Activated naive CD4-positive, alpha-beta T cell treated with anti-CD3 and anti-CD28 coated beads, Interleukin-2, amount 50 U/mL, for 24 hours (primary cell): ENCODE measurements around the gene SYCP3.

Experiments
- H3K27ac Mint-ChIP-seq: one replicate; pipeline ENCODE4 v1.8.0; 2021; ENCODE audit warnings: mild to moderate bottlenecking, mixed read lengths
- H3K27me3 Mint-ChIP-seq: one replicate; pipeline ENCODE4 v1.8.0; 2021; ENCODE audit warnings: mixed read lengths
- H3K36me3 Mint-ChIP-seq: one replicate; pipeline ENCODE4 v1.8.0; 2021; ENCODE audit warnings: mixed read lengths
- H3K4me1 Mint-ChIP-seq: one replicate; pipeline ENCODE4 v1.8.0; 2021; ENCODE audit warnings: mixed read lengths
- H3K4me3 Mint-ChIP-seq: one replicate; pipeline ENCODE4 v1.8.0; 2021; ENCODE audit warnings: mild to moderate bottlenecking, mixed read lengths
- H3K9me3 Mint-ChIP-seq: one replicate; pipeline ENCODE4 v1.8.0; 2021; ENCODE audit warnings: mixed read lengths

The SYCP3 gene

DNA sequence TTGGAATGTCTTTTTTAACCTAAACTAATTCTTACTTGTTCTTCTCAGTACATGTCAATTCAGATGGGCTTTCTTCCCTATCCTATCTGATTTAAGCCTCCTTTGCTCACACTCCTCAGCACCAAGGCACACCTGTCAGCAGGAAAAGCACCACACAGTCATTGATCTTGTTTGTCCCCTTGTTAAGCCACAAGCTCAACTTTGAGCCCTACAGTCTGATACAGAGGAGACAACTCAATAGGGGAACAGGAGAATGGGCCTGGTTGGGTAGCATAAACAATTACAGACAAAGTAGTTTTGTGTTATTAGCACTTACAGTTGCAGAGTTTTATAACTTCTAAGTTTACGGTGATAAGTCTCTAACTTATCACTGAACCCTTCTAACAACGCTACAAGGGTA lies 29.5 kb upstream of the SYCP3 start:
- peaks cover 7% of the 10 kb centered on the region for H3K4me1 Mint-ChIP-seq
- H3K27ac Mint-ChIP-seq, result no peak overlapping the region
- H3K27me3 Mint-ChIP-seq, result no peaks in the 10 kb centered on the region
- no peak overlapping the region for H3K4me3 Mint-ChIP-seq
- no peaks in the 10 kb centered on the region for H3K9me3 Mint-ChIP-seq
- H3K36me3 Mint-ChIP-seq, result peaks cover 6% of the 10 kb centered on the region

DNA sequence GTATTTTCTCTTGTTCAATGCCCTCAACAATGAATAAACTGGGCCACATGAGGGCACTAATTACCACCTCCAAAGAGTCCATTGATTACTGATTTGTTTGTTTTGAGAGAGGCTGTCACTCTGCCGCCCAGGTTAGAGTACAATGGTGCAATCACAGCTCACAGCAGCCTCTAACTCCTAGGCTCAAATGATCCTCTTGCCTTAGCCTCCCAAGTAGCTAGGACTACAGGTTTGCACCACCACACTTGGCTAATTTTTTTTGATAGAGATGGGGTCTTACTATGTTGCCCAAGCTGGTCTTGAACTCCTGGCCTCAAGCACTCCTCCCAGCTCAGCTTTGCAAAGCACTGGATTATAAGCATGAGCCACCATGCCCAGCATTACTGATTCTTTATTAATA lies 28.3 kb upstream of the SYCP3 start:
- Mint-ChIP-seq H3K9me3 (no peaks in the 10 kb centered on the region), H3K4me3 (no peak overlapping the region), H3K27me3 (no peaks in the 10 kb centered on the region), H3K27ac (no peak overlapping the region), H3K4me1 (peaks cover 3% of the 10 kb centered on the region), H3K36me3 (peaks cover 4% of the 10 kb centered on the region)

- Mint-ChIP-seq H3K27ac (no peak overlapping the region), H3K9me3 (no peaks in the 10 kb centered on the region), H3K36me3 (peaks cover 3% of the 10 kb centered on the region), H3K4me1 (peaks cover 3% of the 10 kb centered on the region), H3K4me3 (no peak overlapping the region), H3K27me3 (no peaks in the 10 kb centered on the region)
These were observed 25.0 kb upstream of the SYCP3 start for GRCh38 chr12:101764051-101764792.

GRCh38 chr12:101763246-101763931 lies 24.1 kb upstream of the SYCP3 start:
- H3K36me3 Mint-ChIP-seq, result peaks cover 3% of the 10 kb centered on the region
- peaks cover 3% of the 10 kb centered on the region for H3K4me1 Mint-ChIP-seq
- no peak overlapping the region for H3K27ac Mint-ChIP-seq
- no peaks in the 10 kb centered on the region for H3K27me3 Mint-ChIP-seq
- H3K4me3 Mint-ChIP-seq, result no peak overlapping the region
- no peaks in the 10 kb centered on the region for H3K9me3 Mint-ChIP-seq

DNA sequence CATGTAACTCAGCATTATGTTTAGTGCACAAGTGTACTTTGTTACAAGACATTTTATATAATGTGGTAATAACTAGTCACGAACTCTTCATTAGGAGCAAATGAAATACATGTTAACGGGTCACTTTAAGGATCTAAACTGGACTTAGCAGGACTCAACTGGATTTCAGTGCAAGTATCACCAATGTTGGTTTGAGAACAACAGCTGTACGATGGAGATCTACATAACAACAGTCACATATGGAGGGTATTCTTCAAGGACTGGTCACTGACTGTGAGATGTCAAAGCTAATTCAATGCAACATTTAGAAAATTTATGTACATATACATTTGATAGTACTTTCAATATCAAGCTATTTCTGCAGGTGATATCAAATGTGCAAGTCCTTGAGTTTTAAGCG lies 22.5 kb upstream of the SYCP3 start:
- peaks cover 3% of the 10 kb centered on the region for H3K36me3 Mint-ChIP-seq

DNA sequence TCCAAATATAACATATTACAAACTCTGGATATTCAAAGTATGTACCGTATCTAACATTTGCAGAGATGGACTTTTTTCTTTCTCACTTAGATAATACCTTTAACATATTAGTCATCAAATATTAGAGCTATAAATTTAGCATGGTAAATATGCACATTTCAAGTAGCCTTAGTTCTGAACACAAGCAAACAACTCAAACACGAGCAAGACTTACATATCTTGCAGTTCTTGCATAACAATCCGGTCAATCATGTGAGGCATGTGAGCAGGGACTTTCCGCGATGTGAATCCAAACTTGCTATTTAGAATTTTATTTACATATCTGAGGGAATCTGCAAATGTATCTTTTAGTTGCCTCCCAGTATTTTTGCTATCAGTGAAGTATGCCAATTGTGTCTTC lies 22.1 kb upstream of the SYCP3 start:
- Mint-ChIP-seq H3K27ac (no peak overlapping the region), H3K36me3 (peaks cover 3% of the 10 kb centered on the region), H3K4me1 (peaks cover 3% of the 10 kb centered on the region), H3K27me3 (no peaks in the 10 kb centered on the region), H3K9me3 (no peaks in the 10 kb centered on the region), H3K4me3 (no peak overlapping the region)

More for the DNA sequence above, 22.5 kb upstream of the SYCP3 start:
- Mint-ChIP-seq H3K9me3 (no peaks in the 10 kb centered on the region), H3K27me3 (no peaks in the 10 kb centered on the region), H3K4me1 (peaks cover 3% of the 10 kb centered on the region), H3K27ac (no peak overlapping the region), H3K4me3 (no peak overlapping the region)

DNA sequence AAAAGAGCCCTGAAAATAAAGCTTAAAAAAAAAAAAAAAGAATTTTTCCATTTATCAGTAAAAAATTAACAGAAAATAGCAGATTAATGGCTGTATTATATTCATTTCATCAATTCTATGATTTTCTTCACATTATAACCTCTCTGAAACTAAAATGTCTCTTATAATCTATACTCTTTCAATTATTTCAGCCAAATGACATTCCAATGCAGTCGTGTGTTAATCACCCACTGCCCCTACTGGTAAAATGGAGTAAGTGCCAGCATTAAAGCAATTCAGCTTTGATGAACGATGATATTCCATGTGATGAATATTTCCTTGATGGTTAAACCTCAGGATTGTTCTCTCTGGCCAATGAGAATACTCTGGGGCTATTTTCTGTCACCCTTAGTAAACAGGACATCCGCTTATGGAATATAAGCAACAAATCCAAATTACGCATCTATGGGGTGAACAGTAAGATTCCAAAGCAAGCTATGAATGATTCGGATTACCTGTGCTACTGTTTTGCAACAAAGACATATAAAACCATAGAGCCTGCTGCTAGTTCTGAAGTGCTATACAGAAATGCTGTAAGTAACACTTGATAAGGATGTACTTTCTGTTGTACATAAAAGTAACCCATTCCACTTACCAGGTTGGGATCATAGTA lies 20.3 kb upstream of the SYCP3 start:
- Mint-ChIP-seq H3K27me3 (no peaks in the 10 kb centered on the region), H3K36me3 (peaks cover 5% of the 10 kb centered on the region), H3K4me1 (peaks cover 3% of the 10 kb centered on the region), H3K4me3 (no peak overlapping the region), H3K9me3 (no peaks in the 10 kb centered on the region), H3K27ac (no peak overlapping the region)

- no peaks in the 10 kb centered on the region for H3K9me3 Mint-ChIP-seq
- H3K27ac Mint-ChIP-seq, result no peak overlapping the region
- no peak overlapping the region for H3K4me3 Mint-ChIP-seq
- peaks cover 13% of the 10 kb centered on the region for H3K36me3 Mint-ChIP-seq
- no peaks in the 10 kb centered on the region for H3K4me1 Mint-ChIP-seq
- no peaks in the 10 kb centered on the region for H3K27me3 Mint-ChIP-seq
These were observed 10.9 kb upstream of the SYCP3 start for GRCh38 chr12:101750152-101750551.

DNA sequence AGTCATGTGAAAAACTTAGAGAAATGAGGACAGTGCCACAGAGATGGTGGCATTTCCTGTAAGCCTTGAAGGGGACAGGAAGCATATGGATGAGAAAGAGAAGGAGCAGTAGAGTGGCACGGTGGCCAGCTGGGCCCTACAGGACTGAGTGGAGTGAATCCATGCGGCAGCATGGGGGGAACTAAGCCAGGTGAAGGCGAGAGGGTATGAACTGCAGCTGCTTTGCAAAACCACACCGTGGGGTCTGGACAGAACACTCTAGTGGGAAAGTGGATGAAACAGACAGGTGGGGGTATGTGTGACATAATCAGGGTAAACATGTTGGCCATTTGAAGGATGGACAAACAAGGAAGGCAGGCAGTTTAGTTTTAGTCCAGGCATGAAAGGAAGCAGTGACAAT lies 10.4 kb upstream of the SYCP3 start:
- no peak overlapping the region for H3K27ac Mint-ChIP-seq
- no peaks in the 10 kb centered on the region for H3K9me3 Mint-ChIP-seq
- no peaks in the 10 kb centered on the region for H3K4me1 Mint-ChIP-seq
- H3K36me3 Mint-ChIP-seq, result peaks cover 14% of the 10 kb centered on the region
- no peak overlapping the region for H3K4me3 Mint-ChIP-seq
- no peaks in the 10 kb centered on the region for H3K27me3 Mint-ChIP-seq

GRCh38 chr12:101748907-101749306 lies 9.6 kb upstream of the SYCP3 start:
- Mint-ChIP-seq H3K27ac (no peak overlapping the region), H3K4me1 (no peaks in the 10 kb centered on the region), H3K36me3 (peaks cover 14% of the 10 kb centered on the region), H3K27me3 (no peaks in the 10 kb centered on the region), H3K4me3 (no peak overlapping the region), H3K9me3 (no peaks in the 10 kb centered on the region)

DNA sequence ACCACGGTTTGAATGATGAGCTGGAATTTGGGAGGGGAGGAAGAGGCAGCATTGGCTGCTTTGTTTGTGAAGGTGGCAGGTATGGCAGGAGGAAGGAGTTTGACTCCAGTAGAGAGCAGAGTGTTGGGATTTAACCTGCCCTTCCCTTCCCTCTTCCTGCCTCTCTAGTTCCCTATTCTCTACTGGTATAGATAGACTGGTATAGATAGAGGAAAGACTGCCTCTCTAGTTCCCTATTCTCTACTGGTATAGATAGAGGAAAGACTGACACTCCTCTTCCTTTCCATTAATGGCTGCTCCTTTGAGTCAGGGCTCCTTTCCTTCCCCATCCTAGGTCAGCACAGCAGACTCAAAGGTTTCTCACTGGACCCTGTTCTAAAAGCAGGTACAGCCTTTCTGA lies 8.4 kb upstream of the SYCP3 start:
- H3K9me3 Mint-ChIP-seq, result no peaks in the 10 kb centered on the region
- no peak overlapping the region for H3K4me3 Mint-ChIP-seq
- no peaks in the 10 kb centered on the region for H3K27me3 Mint-ChIP-seq
- no peaks in the 10 kb centered on the region for H3K4me1 Mint-ChIP-seq
- H3K36me3 Mint-ChIP-seq, result peaks cover 10% of the 10 kb centered on the region
- peak overlapping the region; percentile 36 for H3K27ac Mint-ChIP-seq

DNA sequence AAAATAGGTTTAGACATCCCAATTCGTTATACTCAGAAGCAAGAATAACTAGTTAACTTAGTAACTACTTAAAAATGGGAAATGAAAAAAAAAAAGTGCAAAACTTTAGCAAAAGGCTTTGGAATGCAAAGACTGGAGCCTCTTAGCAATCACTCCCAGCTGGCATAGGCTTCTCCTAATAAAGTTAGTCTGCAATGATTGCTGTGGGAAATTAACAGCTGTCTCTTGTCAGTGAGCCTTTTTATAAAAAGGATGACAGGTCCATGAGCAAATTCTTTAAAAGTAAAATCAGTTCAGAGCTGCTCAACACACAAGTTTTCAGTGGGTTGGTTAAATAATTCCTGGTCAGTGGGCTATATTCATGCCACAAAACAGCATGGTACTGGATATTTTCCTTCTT lies 7.4 kb upstream of the SYCP3 start:
- Mint-ChIP-seq H3K27ac (no peak overlapping the region), H3K4me1 (no peaks in the 10 kb centered on the region), H3K36me3 (peaks cover 8% of the 10 kb centered on the region), H3K9me3 (no peaks in the 10 kb centered on the region), H3K27me3 (no peaks in the 10 kb centered on the region), H3K4me3 (no peak overlapping the region)

- Mint-ChIP-seq H3K27ac (no peak overlapping the region), H3K4me1 (no peaks in the 10 kb centered on the region), H3K27me3 (no peaks in the 10 kb centered on the region), H3K9me3 (no peaks in the 10 kb centered on the region), H3K4me3 (no peak overlapping the region), H3K36me3 (peaks cover 10% of the 10 kb centered on the region)
These were observed 6.9 kb upstream of the SYCP3 start for GRCh38 chr12:101746196-101746595.

DNA sequence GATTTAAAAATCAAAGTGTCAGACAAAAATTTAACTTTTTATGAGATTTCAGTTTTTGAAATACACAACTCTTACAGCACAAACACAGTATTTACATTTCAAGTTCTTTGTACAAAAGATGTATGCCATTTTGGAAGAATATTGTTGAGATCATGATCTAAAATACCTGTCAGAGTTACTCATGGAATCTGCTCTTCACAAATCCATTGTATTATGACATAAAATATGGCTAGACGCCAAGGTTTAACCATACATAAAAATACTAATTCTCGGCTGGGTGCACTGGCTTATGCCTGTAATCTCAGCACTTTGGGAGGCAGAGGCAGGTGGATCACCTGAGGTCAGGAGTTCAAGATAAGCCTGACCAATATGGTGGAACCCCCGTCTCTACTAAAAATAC lies 6.2 kb upstream of the SYCP3 start:
- Mint-ChIP-seq H3K4me1 (no peaks in the 10 kb centered on the region), H3K27ac (no peak overlapping the region)

GRCh38 chr12:101743724-101744472 lies 4.6 kb upstream of the SYCP3 start:
- H3K4me3 Mint-ChIP-seq, result no peak overlapping the region

More for the DNA sequence above, 6.2 kb upstream of the SYCP3 start:
- no peak overlapping the region for H3K4me3 Mint-ChIP-seq
- H3K9me3 Mint-ChIP-seq, result no peaks in the 10 kb centered on the region
- H3K27me3 Mint-ChIP-seq, result no peaks in the 10 kb centered on the region
- H3K36me3 Mint-ChIP-seq, result peaks cover 10% of the 10 kb centered on the region

More at GRCh38 chr12:101743724-101744472, 4.6 kb upstream of the SYCP3 start:
- H3K4me1 Mint-ChIP-seq, result no peaks in the 10 kb centered on the region
- H3K27ac Mint-ChIP-seq, result no peak overlapping the region
- peaks cover 7% of the 10 kb centered on the region for H3K36me3 Mint-ChIP-seq
- H3K27me3 Mint-ChIP-seq, result no peaks in the 10 kb centered on the region
- H3K9me3 Mint-ChIP-seq, result no peaks in the 10 kb centered on the region
